ENCODE measurements around the gene VRK2. TPM values are rescaled to one million over a fixed set of nuclear protein-coding genes. Genes with fewer than 3 reads are reported as not detected.

VRK2 gene
- total RNA-seq, 1 experiment from 2014 or later = 39.6 TPM

DNA sequence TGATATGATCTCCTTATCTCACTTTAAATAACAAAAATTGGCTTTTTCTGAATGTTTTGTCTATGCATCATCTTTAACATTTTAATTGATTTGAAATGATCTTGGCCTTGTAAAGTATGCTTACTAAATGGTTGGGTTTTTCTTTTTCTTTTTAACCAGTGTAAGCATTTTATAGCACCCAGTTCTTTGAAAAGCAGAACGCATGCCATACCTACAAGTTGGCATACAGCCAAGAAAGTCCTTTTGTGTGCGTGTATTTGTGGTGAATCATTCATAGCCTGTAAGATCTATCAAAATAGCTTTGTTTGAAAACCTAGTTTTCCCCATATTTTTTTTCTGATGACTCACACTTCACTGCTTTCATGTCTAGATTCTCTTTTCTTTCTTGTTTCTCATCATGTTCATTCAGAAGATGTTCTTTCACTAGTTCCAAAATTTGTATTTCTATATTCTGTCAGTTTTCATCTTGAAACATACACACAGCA is 4.1 kb upstream of the VRK2 start:
- POLR2A ChIA-PET = no interaction called here
- TF ChIP-seq POLR2AphosphoS5 (IDR thresholded peaks at IDR 0.05; ENCODE audit: low read depth, low read length) (no peak), TCF7L2 (IDR thresholded peaks at IDR 0.05; ENCODE audit: low read depth, low read length) (no peak), SIN3A (IDR thresholded peaks at IDR 0.05; ENCODE audit: borderline replicate concordance, insufficient read depth, low read depth, low read length) (no peak), CTCF (IDR thresholded peaks at IDR 0.05) (no peak)
- TF ChIP-seq, protein P1, sequence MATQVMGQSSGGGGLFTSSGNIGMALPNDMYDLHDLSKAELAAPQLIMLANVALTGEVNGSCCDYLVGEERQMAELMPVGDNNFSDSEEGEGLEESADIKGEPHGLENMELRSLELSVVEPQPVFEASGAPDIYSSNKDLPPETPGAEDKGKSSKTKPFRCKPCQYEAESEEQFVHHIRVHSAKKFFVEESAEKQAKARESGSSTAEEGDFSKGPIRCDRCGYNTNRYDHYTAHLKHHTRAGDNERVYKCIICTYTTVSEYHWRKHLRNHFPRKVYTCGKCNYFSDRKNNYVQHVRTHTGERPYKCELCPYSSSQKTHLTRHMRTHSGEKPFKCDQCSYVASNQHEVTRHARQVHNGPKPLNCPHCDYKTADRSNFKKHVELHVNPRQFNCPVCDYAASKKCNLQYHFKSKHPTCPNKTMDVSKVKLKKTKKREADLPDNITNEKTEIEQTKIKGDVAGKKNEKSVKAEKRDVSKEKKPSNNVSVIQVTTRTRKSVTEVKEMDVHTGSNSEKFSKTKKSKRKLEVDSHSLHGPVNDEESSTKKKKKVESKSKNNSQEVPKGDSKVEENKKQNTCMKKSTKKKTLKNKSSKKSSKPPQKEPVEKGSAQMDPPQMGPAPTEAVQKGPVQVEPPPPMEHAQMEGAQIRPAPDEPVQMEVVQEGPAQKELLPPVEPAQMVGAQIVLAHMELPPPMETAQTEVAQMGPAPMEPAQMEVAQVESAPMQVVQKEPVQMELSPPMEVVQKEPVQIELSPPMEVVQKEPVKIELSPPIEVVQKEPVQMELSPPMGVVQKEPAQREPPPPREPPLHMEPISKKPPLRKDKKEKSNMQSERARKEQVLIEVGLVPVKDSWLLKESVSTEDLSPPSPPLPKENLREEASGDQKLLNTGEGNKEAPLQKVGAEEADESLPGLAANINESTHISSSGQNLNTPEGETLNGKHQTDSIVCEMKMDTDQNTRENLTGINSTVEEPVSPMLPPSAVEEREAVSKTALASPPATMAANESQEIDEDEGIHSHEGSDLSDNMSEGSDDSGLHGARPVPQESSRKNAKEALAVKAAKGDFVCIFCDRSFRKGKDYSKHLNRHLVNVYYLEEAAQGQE (IDR thresholded peaks at IDR 0.05; ENCODE audit: insufficient read depth in 1 of 2, low read depth in 2 of 2, low read length in 1 of 2) = no peak
- no TSS peak for BruUV-seq (replicated peaks)

GRCh38 chr2:58044145-58044544 is 2.5 kb upstream of the VRK2 start:
- ATAC-seq (no peak), DNase-seq (ENCODE audit: low read depth, low spot score) (no peak)
- H3K4me3 ChIP-seq (ENCODE audit: low read depth in 2 of 2, low read length in 2 of 2) = no peak overlapping the region
- POLR2A ChIA-PET = no interaction called here
- CTCF ChIA-PET = no interaction called here
- peaks cover 4% of the 10 kb centered on the region; the same call in 1 of the 2 replicates for H3K36me3 ChIP-seq (ENCODE audit: control insufficient read depth, insufficient read depth, low read length)
- no peaks in the 10 kb centered on the region for H3K27me3 ChIP-seq (ENCODE audit: control insufficient read depth, insufficient read depth, low read length)
- TF ChIP-seq, protein P1 (IDR thresholded peaks at IDR 0.05; ENCODE audit: insufficient read depth in 1 of 2, low read depth in 2 of 2, low read length in 1 of 2) = no peak
- no peak for TF ChIP-seq TCF7L2 (IDR thresholded peaks at IDR 0.05; ENCODE audit: low read depth, low read length)
- TF ChIP-seq CTCF (IDR thresholded peaks at IDR 0.05) = no peak
- TF ChIP-seq POLR2AphosphoS5 (IDR thresholded peaks at IDR 0.05; ENCODE audit: low read depth, low read length) = no peak
- TF ChIP-seq SIN3A (IDR thresholded peaks at IDR 0.05; ENCODE audit: borderline replicate concordance, insufficient read depth, low read depth, low read length) = no peak
- in situ Hi-C loops (cut with HindIII; ENCODE audit: low pct_unique_long_range_greater_than_20kb, low sequenced_read_pairs) (no loop called here), intact Hi-C loops (cut with micrococcal nuclease; ENCODE audit: unreplicated experiment) (no loop called here)
- H3K9me3 ChIP-seq (ENCODE audit: control insufficient read depth, insufficient read depth, low read depth, low read length) = no peaks in the 10 kb centered on the region
- no TSS peak for BruUV-seq (replicated peaks)
- H3K4me1 ChIP-seq (ENCODE audit: control insufficient read depth, insufficient read depth, low read length) = peaks cover 6% of the 10 kb centered on the region; the same call in 1 of the 2 replicates
- no peak overlapping the region; the same call in 1 of the 2 replicates for H3K27ac ChIP-seq (ENCODE audit: low read length)

More for the DNA sequence above, 4.1 kb upstream of the VRK2 start:
- DNase-seq (ENCODE audit: low read depth, low spot score) = no peak
- H3K36me3 ChIP-seq (ENCODE audit: control insufficient read depth, insufficient read depth, low read length) = no peaks in the 10 kb centered on the region
- no peak overlapping the region for H3K27ac ChIP-seq (ENCODE audit: low read length)
- no peak overlapping the region for H3K4me3 ChIP-seq (ENCODE audit: low read depth in 2 of 2, low read length in 2 of 2)
- in situ Hi-C loops (cut with HindIII; ENCODE audit: low pct_unique_long_range_greater_than_20kb, low sequenced_read_pairs) (no loop called here), intact Hi-C loops (cut with micrococcal nuclease; ENCODE audit: unreplicated experiment) (no loop called here)
- H3K4me1 ChIP-seq (ENCODE audit: control insufficient read depth, insufficient read depth, low read length) = peaks cover 6% of the 10 kb centered on the region; the same call in 1 of the 2 replicates
- H3K27me3 ChIP-seq (ENCODE audit: control insufficient read depth, insufficient read depth, low read length) = no peaks in the 10 kb centered on the region
- ATAC-seq = no peak
- no peaks in the 10 kb centered on the region for H3K9me3 ChIP-seq (ENCODE audit: control insufficient read depth, insufficient read depth, low read depth, low read length)
- CTCF ChIA-PET = no interaction called here
